Astrocyte (in vitro differentiated cells and primary cell): ENCODE measurements around the gene AKR1D1. TPM values are rescaled to one million over a fixed set of nuclear protein-coding genes. Genes with fewer than 3 reads are reported as not detected.

Source experiments
- DNase-seq: peaks from one replicate; pipeline ENCODE4 v3.0.0-alpha.2; 2010; ENCODE audit warnings: low read depth
- FAIRE-seq: peaks from 2 replicates; lab custom pipeline; 2011; peaks lifted over from hg19 to GRCh38; lab: Jason Lieb, UNC
- H2AFZ ChIP-seq: 2 replicates; pipeline ENCODE4 v1.6.0; 2012; ENCODE audit warnings: low read depth, low read length, inconsistent platforms
- H3K27ac ChIP-seq: 2 replicates; pipeline ENCODE4 v1.5.1; 2011; ENCODE audit warnings: low read depth, low read length, inconsistent platforms
- H3K27me3 ChIP-seq: 2 replicates; pipeline ENCODE4 v1.6.0; 2011; ENCODE audit warnings: low read length, inconsistent platforms; ENCODE audit not compliant: insufficient read depth
- H3K36me3 ChIP-seq: 2 replicates; pipeline ENCODE4 v1.5.1; 2011; ENCODE audit warnings: low read length, inconsistent platforms; ENCODE audit not compliant: insufficient read depth
- H3K4me1 ChIP-seq: 2 replicates; pipeline ENCODE4 v1.5.1; 2011; ENCODE audit warnings: low read length, inconsistent platforms; ENCODE audit not compliant: insufficient read depth
- H3K4me2 ChIP-seq: 2 replicates; pipeline ENCODE4 v1.6.0; 2012; ENCODE audit warnings: low read length, inconsistent platforms
- H3K4me3 ChIP-seq: 2 replicates; pipeline ENCODE4 v1.5.1; 2011; ENCODE audit warnings: low read depth, mild to moderate bottlenecking, low read length, inconsistent platforms; ENCODE audit not compliant: insufficient read depth
- H3K79me2 ChIP-seq: 2 replicates; pipeline ENCODE4 v1.6.0; 2012; ENCODE audit warnings: mild to moderate bottlenecking, low read length, inconsistent platforms; ENCODE audit not compliant: insufficient read depth
- H3K9ac ChIP-seq: 2 replicates; pipeline ENCODE4 v1.6.0; 2012; ENCODE audit warnings: mild to moderate bottlenecking, low read length, inconsistent platforms
- H3K9me3 ChIP-seq: 2 replicates; pipeline ENCODE4 v1.5.1; 2012; ENCODE audit warnings: low read depth, mild to moderate bottlenecking, low read length, inconsistent platforms; ENCODE audit not compliant: insufficient read depth
- H4K20me1 ChIP-seq: 2 replicates; pipeline ENCODE4 v1.6.0; 2012; ENCODE audit warnings: low read length, inconsistent platforms; ENCODE audit not compliant: insufficient read depth
- H3K27ac Mint-ChIP-seq: one replicate; pipeline ENCODE4 v1.8.0; 2021; ENCODE audit warnings: mild to moderate bottlenecking, mixed read lengths; ENCODE audit not compliant: unreplicated experiment
- H3K27me3 Mint-ChIP-seq: one replicate; pipeline ENCODE4 v1.8.0; 2021; ENCODE audit warnings: low read depth, mixed read lengths; ENCODE audit not compliant: unreplicated experiment
- H3K36me3 Mint-ChIP-seq: one replicate; pipeline ENCODE4 v1.8.0; 2021; ENCODE audit warnings: low read depth, mixed read lengths; ENCODE audit not compliant: unreplicated experiment
- H3K4me1 Mint-ChIP-seq: one replicate; pipeline ENCODE4 v1.8.0; 2021; ENCODE audit warnings: low read depth, mixed read lengths; ENCODE audit not compliant: unreplicated experiment
- H3K4me3 Mint-ChIP-seq: one replicate; pipeline ENCODE4 v1.8.0; 2021; ENCODE audit warnings: mild to moderate bottlenecking, moderate library complexity, mixed read lengths; ENCODE audit not compliant: unreplicated experiment
- H3K9me3 Mint-ChIP-seq: one replicate; pipeline ENCODE4 v1.8.0; 2021; ENCODE audit warnings: mild to moderate bottlenecking, mixed read lengths; ENCODE audit not compliant: unreplicated experiment
- CTCF ChIP-seq: IDR thresholded peaks from 2 replicates; pipeline ENCODE4 v1.5.1; 2011; ENCODE audit warnings: low read depth, mild to moderate bottlenecking, inconsistent platforms, low read length, moderate library complexity; ENCODE audit not compliant: insufficient read depth
- EZH2 ChIP-seq: IDR thresholded peaks from 2 replicates; pipeline ENCODE4 v1.6.1; 2012; ENCODE audit warnings: mild to moderate bottlenecking, low read length, inconsistent platforms; ENCODE audit not compliant: insufficient read depth
- total RNA-seq: library from RNA; stranded (reverse); gene quantifications from 2 replicates; pipeline ENCODE4 v1.2.1, GENCODE V29; 2021

The AKR1D1 gene
- total RNA-seq, 1 donor from 2014 or later: not detected

GRCh38 chr7:138067774-138068173 lies 8.5 kb upstream of the AKR1D1 start:
- no peak overlapping the region for H3K4me3 Mint-ChIP-seq
- FAIRE-seq: no peak
- H3K36me3 ChIP-seq: no peaks in the 10 kb centered on the region

GRCh38 chr7:138070908-138071307 lies 5.4 kb upstream of the AKR1D1 start:
- Mint-ChIP-seq H3K4me1 (no peaks in the 10 kb centered on the region), H3K27me3 (no peaks in the 10 kb centered on the region), H3K27ac (no peak overlapping the region), H3K36me3 (no peaks in the 10 kb centered on the region), H3K4me3 (no peak overlapping the region), H3K9me3 (peaks cover 2% of the 10 kb centered on the region)
- H4K20me1 ChIP-seq: no peaks in the 10 kb centered on the region
- no peaks in the 10 kb centered on the region for H3K79me2 ChIP-seq
- no peaks in the 10 kb centered on the region for H3K27me3 ChIP-seq
- no peak overlapping the region for H3K4me2 ChIP-seq
- TF ChIP-seq CTCF (no peak), EZH2 (no peak)
- H3K9me3 ChIP-seq: no peaks in the 10 kb centered on the region
- H3K9ac ChIP-seq: no peak overlapping the region
- no peak overlapping the region for H2AFZ ChIP-seq
- H3K27ac ChIP-seq: no peak overlapping the region
- no peaks in the 10 kb centered on the region for H3K4me1 ChIP-seq
- H3K36me3 ChIP-seq: no peaks in the 10 kb centered on the region
- no peak overlapping the region for H3K4me3 ChIP-seq
- no peak for DNase-seq
- FAIRE-seq: no peak

More at GRCh38 chr7:138067774-138068173, 8.5 kb upstream of the AKR1D1 start:
- H3K4me1 Mint-ChIP-seq: no peaks in the 10 kb centered on the region
- H3K36me3 Mint-ChIP-seq: no peaks in the 10 kb centered on the region
- Histone ChIP-seq H2AFZ (no peak overlapping the region), H3K9ac (no peak overlapping the region), H3K27me3 (no peaks in the 10 kb centered on the region), H4K20me1 (no peaks in the 10 kb centered on the region), H3K9me3 (no peaks in the 10 kb centered on the region), H3K4me3 (no peak overlapping the region), H3K4me1 (no peaks in the 10 kb centered on the region), H3K27ac (no peak overlapping the region), H3K4me2 (no peak overlapping the region), H3K79me2 (no peaks in the 10 kb centered on the region)
- H3K9me3 Mint-ChIP-seq: no peaks in the 10 kb centered on the region
- no peaks in the 10 kb centered on the region for H3K27me3 Mint-ChIP-seq
- H3K27ac Mint-ChIP-seq: no peak overlapping the region
- TF ChIP-seq CTCF: no peak
- TF ChIP-seq EZH2: no peak
- DNase-seq: no peak

GRCh38 chr7:138072726-138073125 lies 3.5 kb upstream of the AKR1D1 start:
- H3K27ac Mint-ChIP-seq: no peak overlapping the region
- no peaks in the 10 kb centered on the region for H3K4me1 Mint-ChIP-seq
- Histone ChIP-seq H3K27ac (no peak overlapping the region), H3K36me3 (no peaks in the 10 kb centered on the region), H3K79me2 (no peaks in the 10 kb centered on the region), H3K4me1 (no peaks in the 10 kb centered on the region), H3K4me2 (no peak overlapping the region), H3K27me3 (no peaks in the 10 kb centered on the region), H2AFZ (no peak overlapping the region), H3K4me3 (no peak overlapping the region), H3K9me3 (no peaks in the 10 kb centered on the region), H3K9ac (no peak overlapping the region), H4K20me1 (no peaks in the 10 kb centered on the region)
- no peak for TF ChIP-seq CTCF
- TF ChIP-seq EZH2: no peak
- no peaks in the 10 kb centered on the region for H3K36me3 Mint-ChIP-seq
- FAIRE-seq: no peak
- no peak for DNase-seq
- peaks cover 4% of the 10 kb centered on the region for H3K9me3 Mint-ChIP-seq
- H3K4me3 Mint-ChIP-seq: no peak overlapping the region
- no peaks in the 10 kb centered on the region for H3K27me3 Mint-ChIP-seq
